AG10803 (cell line): ENCODE measurements around the gene CREBRF.
"Not testable (repeated sequence)": the region's sequence is repeated elsewhere in the genome, so short reads cannot be mapped to it uniquely, and the experiment has no call there.

Source experiments
- DNase-seq: peaks from one replicate; pipeline ENCODE4 v3.0.0; 2010; ENCODE audit warnings: low read depth
- H3K4me3 ChIP-seq: 2 replicates; pipeline ENCODE4 v1.5.1; 2011; ENCODE audit warnings: mild to moderate bottlenecking, low read length, control low read depth
- CTCF ChIP-seq: conservative IDR thresholded peaks from 2 replicates; pipeline ENCODE4 v1.5.1; 2011; ENCODE audit warnings: mild to moderate bottlenecking, low read length, control low read depth, inconsistent platforms

Gene CREBRF

GRCh38 chr5:173035904-173036707 lies 20.0 kb upstream of the CREBRF start:
- TF ChIP-seq CTCF: no peak
- no peak for DNase-seq
- H3K4me3 ChIP-seq: no peak overlapping the region

DNA sequence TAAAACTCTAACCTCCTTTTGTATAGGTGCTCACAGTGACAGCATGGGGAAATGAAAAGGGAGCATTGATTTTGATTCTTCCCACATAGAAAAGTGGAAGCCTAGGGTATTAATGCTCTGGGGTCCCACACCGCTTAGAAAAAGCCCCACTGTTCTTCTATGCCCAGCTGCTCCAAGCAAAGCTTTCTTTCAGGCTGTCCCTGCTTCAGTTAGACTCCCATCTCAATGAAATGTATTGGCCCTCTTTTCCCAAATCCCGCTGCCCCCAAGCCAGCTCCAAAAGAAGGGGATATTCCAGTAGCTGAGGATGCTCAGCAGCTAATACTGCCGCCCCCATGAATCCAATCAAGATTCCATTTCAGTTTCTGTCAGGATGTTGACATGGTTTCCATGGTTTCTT lies 17.0 kb upstream of the CREBRF start:
- H3K4me3 ChIP-seq: no peak overlapping the region
- TF ChIP-seq CTCF: no peak
- DNase-seq: no peak

- H3K4me3 ChIP-seq: no peak overlapping the region
- TF ChIP-seq CTCF: no peak
Observed at GRCh38 chr5:173039964-173040363, 16.2 kb upstream of the CREBRF start.

DNA sequence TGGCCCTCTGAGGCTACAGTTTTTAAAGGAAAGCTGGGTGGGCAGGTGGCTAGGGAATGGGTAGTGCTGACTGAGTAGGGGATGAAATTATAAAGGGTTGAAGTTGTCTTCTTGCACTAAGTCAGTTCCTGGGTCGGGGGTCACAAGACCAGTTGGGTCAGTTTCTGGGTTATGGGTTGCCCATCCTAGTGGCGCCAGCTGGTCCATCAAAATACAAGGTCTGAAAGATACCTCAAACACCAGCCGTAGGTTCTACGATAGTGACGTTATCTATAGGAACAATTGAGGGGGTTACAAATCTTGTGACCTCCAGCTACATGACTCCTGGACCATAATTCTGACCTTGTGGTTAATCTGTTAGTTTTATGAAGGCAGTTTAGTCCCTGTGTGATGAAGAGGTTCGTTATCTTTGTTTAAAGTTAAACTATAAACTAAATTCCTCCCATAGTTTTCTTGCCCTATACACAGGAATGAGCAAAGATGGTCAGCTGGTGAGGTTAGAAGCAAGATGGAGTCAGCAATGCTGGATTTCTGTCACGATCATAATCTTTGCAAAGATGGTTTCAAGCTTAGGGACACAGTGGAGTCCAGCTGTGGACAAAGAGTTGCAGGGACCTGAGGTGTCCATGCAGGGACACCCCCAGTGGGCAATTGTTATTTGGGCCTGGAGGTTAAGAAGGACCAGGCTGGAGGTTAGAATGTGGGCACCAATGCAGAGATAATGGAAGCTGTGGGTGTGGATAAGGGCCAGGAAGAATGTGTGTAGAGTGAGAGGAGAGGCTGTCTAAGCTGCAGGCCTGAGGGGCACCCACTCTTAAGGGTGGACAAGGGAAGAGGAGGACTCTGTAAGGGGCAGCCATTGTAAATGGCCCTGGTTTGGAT lies 14.0 kb upstream of the CREBRF start:
- no peak overlapping the region for H3K4me3 ChIP-seq
- no peak for DNase-seq
- no peak for TF ChIP-seq CTCF

More at GRCh38 chr5:173039964-173040363, 16.2 kb upstream of the CREBRF start:
- no peak for DNase-seq

DNA sequence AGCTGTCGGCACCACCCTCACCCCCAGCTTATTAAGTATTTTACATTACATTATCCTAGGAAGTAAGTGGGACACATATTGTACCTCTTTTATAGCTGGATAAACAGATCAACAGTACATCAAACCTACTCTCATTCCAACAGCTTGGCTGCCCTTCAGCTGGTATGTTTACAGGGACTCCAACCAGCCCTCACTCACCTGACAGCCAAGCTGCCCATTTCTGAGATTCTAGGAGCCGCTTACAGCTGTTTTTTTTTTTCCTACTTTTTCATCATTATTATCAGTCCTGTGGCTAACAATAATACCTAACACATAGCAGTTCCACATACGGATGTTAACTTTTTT lies 13.4 kb upstream of the CREBRF start:
- TF ChIP-seq CTCF: no peak
- no peak for DNase-seq
- no peak overlapping the region for H3K4me3 ChIP-seq

- no peak for TF ChIP-seq CTCF
- no peak for DNase-seq
- H3K4me3 ChIP-seq: no peak overlapping the region
Observed at GRCh38 chr5:173045474-173045873, 10.7 kb upstream of the CREBRF start.

GRCh38 chr5:173047096-173047837 lies 8.9 kb upstream of the CREBRF start:
- not testable (repeated sequence) for DNase-seq, H3K4me3 ChIP-seq
